MM.1S (cell line): ENCODE data around the gene ANKRD60.

ENCODE experiments used
- EZH2phosphoT487 ChIP-seq: fragments of 300-600 bp; sonication (generic); IDR thresholded peaks from 2 replicates; pipeline ENCODE4 v1.6.1; 2018; ENCODE audit warnings: antibody characterized with exemption, low read length
- TF ChIP-seq, protein P1 (sequence below): fragments of 300-600 bp; sonication (generic); IDR thresholded peaks from 2 replicates; pipeline ENCODE4 v1.5.1; 2016; ENCODE audit warnings: antibody characterized with exemption, low read length, mixed read lengths

DNA sequence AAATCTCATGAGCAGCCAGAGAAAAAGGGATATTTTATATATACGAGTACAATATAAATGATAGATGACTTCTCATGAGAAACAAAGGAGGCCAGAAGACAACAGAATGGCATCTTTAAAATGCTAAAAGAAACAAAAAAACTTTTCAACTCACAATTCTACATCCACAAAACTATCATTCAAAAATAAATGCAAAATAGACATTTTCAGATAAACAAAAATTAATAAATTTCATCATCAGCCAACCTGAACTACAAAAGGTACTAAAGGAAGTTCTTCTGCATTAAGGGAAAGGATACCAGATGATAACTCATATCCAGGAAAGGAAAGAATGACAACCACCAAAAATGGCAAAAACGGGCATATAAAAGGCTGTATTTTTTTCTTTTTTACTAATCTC, 27.9 kb upstream of the ANKRD60 start:
- TF ChIP-seq, protein P1, sequence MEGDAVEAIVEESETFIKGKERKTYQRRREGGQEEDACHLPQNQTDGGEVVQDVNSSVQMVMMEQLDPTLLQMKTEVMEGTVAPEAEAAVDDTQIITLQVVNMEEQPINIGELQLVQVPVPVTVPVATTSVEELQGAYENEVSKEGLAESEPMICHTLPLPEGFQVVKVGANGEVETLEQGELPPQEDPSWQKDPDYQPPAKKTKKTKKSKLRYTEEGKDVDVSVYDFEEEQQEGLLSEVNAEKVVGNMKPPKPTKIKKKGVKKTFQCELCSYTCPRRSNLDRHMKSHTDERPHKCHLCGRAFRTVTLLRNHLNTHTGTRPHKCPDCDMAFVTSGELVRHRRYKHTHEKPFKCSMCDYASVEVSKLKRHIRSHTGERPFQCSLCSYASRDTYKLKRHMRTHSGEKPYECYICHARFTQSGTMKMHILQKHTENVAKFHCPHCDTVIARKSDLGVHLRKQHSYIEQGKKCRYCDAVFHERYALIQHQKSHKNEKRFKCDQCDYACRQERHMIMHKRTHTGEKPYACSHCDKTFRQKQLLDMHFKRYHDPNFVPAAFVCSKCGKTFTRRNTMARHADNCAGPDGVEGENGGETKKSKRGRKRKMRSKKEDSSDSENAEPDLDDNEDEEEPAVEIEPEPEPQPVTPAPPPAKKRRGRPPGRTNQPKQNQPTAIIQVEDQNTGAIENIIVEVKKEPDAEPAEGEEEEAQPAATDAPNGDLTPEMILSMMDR, result no peak
- no peak for TF ChIP-seq EZH2phosphoT487
